Heart left ventricle (tissue), 13 donors: ENCODE results near the gene IFI30.

Source experiments
- CTCF ChIP-seq, 12 donors: fragments of 200-600 bp; sonication (generic) in 4 of 12; IDR thresholded peaks; one replicate each; pipeline versions ENCODE4 v1.5.0 to v1.8.0; 2018 to 2022; ENCODE audit warnings: antibody characterized with exemption in 12 of 12, mild to moderate bottlenecking in 5 of 12
- POLR2A ChIP-seq, 2 donors: fragments of 450-650 bp; IDR thresholded peaks; one replicate each; pipeline ENCODE4 v1.6.1; 2017; ENCODE audit warnings: antibody characterized with exemption in 2 of 2, mild to moderate bottlenecking in 2 of 2, moderate library complexity in 2 of 2
- donor health status: ischemic (EF 13 %, LVEDD 7.1; RV severe dilation, severe dysfunction).
- donor health status: DM: no; HTN: yes; CAD: no.
- donor health status: DM: no; HTN: no; CAD: no.
- donor health status: ischemic (EF 25% LVEDD 6.9; RV normal size, moderate dysfunction).
- donor health status: ischemic (EF 25% LVEDD 5.7; RV mildly dilated, moderate dysfunction).
- donor health status: ischemic (EF 35%, LVEDD 5.7; RV mildly dilated, moderate dysfunction).
- donor health status: nonischemic (EF 11% LVEDD 7.7; RV severe dilation, severe dysfunction).
- donor health status: DM: yes; HTN: yes; CAD: no.
- donor health status: PGD.
- donor health status: ischemic (EF 29% LVEDD 5.4; RV normal size, mild dysfunction).
- donor health status: nonischemic (EF 23%, LVEDD 6.1; RV moderate dilation, normal function).

GRCh38 chr19:18126097-18126496 is 47.5 kb upstream of the IFI30 start:
- TF ChIP-seq CTCF (IDR thresholded peaks at IDR 0.05) (no peak), POLR2A (IDR thresholded peaks at IDR 0.05) (no peak)
